Vagina (tissue), 2 donors: ENCODE data around the gene METTL8. TPM values are rescaled to one million over a fixed set of nuclear protein-coding genes. Genes with fewer than 3 reads are reported as not detected.
"Not testable (repeated sequence)": the region's sequence is repeated elsewhere in the genome, so short reads cannot be mapped to it uniquely, and the experiment has no call there.

ENCODE experiments used
- DNase-seq, 2 donors: peaks; one replicate each; pipeline ENCODE4 v3.0.0-alpha.2; 2017; ENCODE audit errors: extremely low spot score in 2 of 2
- H3K27ac ChIP-seq: fragments of 200-600 bp; sonication (generic); one replicate; pipeline ENCODE4 v1.5.1; 2019
- H3K27me3 ChIP-seq: fragments of 200-600 bp; sonication (generic); one replicate; pipeline ENCODE4 v1.5.1; 2019
- H3K36me3 ChIP-seq, 2 donors: fragments of 200-600 bp; sonication (generic); one replicate each; pipeline ENCODE4 v1.5.1; 2017 to 2019
- H3K4me1 ChIP-seq: fragments of 200-600 bp; sonication (generic); one replicate; pipeline ENCODE4 v1.5.1; 2019
- H3K4me3 ChIP-seq, 2 donors: fragments of 200-600 bp; sonication (generic); 1 replicate in 1 of 2; 2 replicates in 1 of 2; pipeline ENCODE4 v1.5.1; 2016 to 2019
- H3K9me3 ChIP-seq: fragments of 200-600 bp; sonication (generic); one replicate; pipeline ENCODE4 v1.5.1; 2019
- CTCF ChIP-seq, 3 experiments: fragments of 450-650 bp in 2 of 3; fragments of 200-600 bp in 1 of 3; sonication (generic) in 1 of 3; IDR thresholded peaks; one replicate each; pipeline ENCODE4 v1.5.1; 2017 to 2019; ENCODE audit warnings: antibody characterized with exemption in 3 of 3, mild to moderate bottlenecking in 2 of 3, moderate library complexity in 2 of 3
- POLR2A ChIP-seq, 2 donors: fragments of 450-650 bp; IDR thresholded peaks; one replicate each; pipeline ENCODE4 v1.6.1; 2017; ENCODE audit warnings: antibody characterized with exemption in 2 of 2, mild to moderate bottlenecking in 2 of 2, moderate library complexity in 2 of 2
- POLR2AphosphoS5 ChIP-seq, 2 donors: sonication (generic); formaldehyde crosslinking; IDR thresholded peaks; one replicate each; pipeline ENCODE4 v1.9.0; 2017; ENCODE audit warnings: antibody characterized with exemption in 2 of 2, mild to moderate bottlenecking in 2 of 2, low read depth in 1 of 2; ENCODE audit not compliant: insufficient read depth in 1 of 2
- intact Hi-C: fragments of 100-400 bp; cut with DNase I; formaldehyde crosslinking; loops from one replicate; pipeline ENCODE4 v1.15.1; 2023
- total RNA-seq: library from RNA; depleted of rRNA; stranded (reverse); fragments of >200 nt; gene quantifications from one replicate; pipeline ENCODE4 v1.2.3, GENCODE V29; 2016

Gene METTL8
- total RNA-seq, 1 donor from 2014 or later = 27.7 TPM

- intact Hi-C loops = no loop called here
- no peak for TF ChIP-seq POLR2AphosphoS5 (IDR thresholded peaks at IDR 0.05; ENCODE audit: insufficient read depth in 1 of 2, low read depth in 1 of 2)
- TF ChIP-seq POLR2A (IDR thresholded peaks at IDR 0.05) = no peak
- no peak for TF ChIP-seq CTCF (IDR thresholded peaks at IDR 0.05)
- H3K9me3 ChIP-seq = peaks cover 4% of the 10 kb centered on the region
- H3K36me3 ChIP-seq = no peaks in the 10 kb centered on the region
- H3K27ac ChIP-seq = no peak overlapping the region
- no peak overlapping the region for H3K4me3 ChIP-seq
- no peak for DNase-seq
- H3K27me3 ChIP-seq = no peaks in the 10 kb centered on the region
- H3K4me1 ChIP-seq = peaks cover 9% of the 10 kb centered on the region
Observed at GRCh38 chr2:171315781-171316180, 118.0 kb downstream of the METTL8 start.

- DNase-seq, H3K4me3 ChIP-seq, H3K4me1 ChIP-seq, H3K27ac ChIP-seq, intact Hi-C loops, H3K9me3 ChIP-seq, H3K36me3 ChIP-seq, H3K27me3 ChIP-seq: not testable (repeated sequence)
Observed at GRCh38 chr2:171312182-171312581, 121.6 kb downstream of the METTL8 start.

GRCh38 chr2:171311589-171311988 lies 122.2 kb downstream of the METTL8 start:
- H3K36me3 ChIP-seq, H3K4me3 ChIP-seq, H3K27me3 ChIP-seq, intact Hi-C loops, DNase-seq, H3K4me1 ChIP-seq, H3K27ac ChIP-seq, H3K9me3 ChIP-seq: not testable (repeated sequence)

- Histone ChIP-seq H3K9me3 (peaks cover 4% of the 10 kb centered on the region), H3K27me3 (no peaks in the 10 kb centered on the region), H3K36me3 (no peaks in the 10 kb centered on the region), H3K27ac (no peak overlapping the region), H3K4me3 (no peak overlapping the region), H3K4me1 (no peaks in the 10 kb centered on the region)
- no peak for TF ChIP-seq POLR2AphosphoS5 (IDR thresholded peaks at IDR 0.05; ENCODE audit: insufficient read depth in 1 of 2, low read depth in 1 of 2)
- no peak for TF ChIP-seq CTCF (IDR thresholded peaks at IDR 0.05)
- TF ChIP-seq POLR2A (IDR thresholded peaks at IDR 0.05) = no peak
- intact Hi-C loops = no loop called here
- DNase-seq = no peak
Observed at GRCh38 chr2:171310889-171311288, 122.9 kb downstream of the METTL8 start.

- Histone ChIP-seq H3K9me3 (peaks cover 4% of the 10 kb centered on the region), H3K4me3 (no peak overlapping the region), H3K27ac (no peak overlapping the region), H3K27me3 (no peaks in the 10 kb centered on the region), H3K4me1 (no peaks in the 10 kb centered on the region), H3K36me3 (no peaks in the 10 kb centered on the region)
- TF ChIP-seq CTCF (IDR thresholded peaks at IDR 0.05) (no peak), POLR2A (IDR thresholded peaks at IDR 0.05) (no peak), POLR2AphosphoS5 (IDR thresholded peaks at IDR 0.05; ENCODE audit: insufficient read depth in 1 of 2, low read depth in 1 of 2) (no peak)
- intact Hi-C loops = no loop called here
- DNase-seq = no peak
Observed at GRCh38 chr2:171309455-171310286, 124.1 kb downstream of the METTL8 start.

GRCh38 chr2:171308280-171309054 lies 125.3 kb downstream of the METTL8 start:
- Histone ChIP-seq H3K27me3 (no peaks in the 10 kb centered on the region), H3K36me3 (no peaks in the 10 kb centered on the region), H3K4me3 (no peak overlapping the region), H3K27ac (no peak overlapping the region), H3K4me1 (no peaks in the 10 kb centered on the region), H3K9me3 (peaks cover 4% of the 10 kb centered on the region)
- intact Hi-C loops = no loop called here
- DNase-seq = no peak
- TF ChIP-seq POLR2A (IDR thresholded peaks at IDR 0.05) (no peak), POLR2AphosphoS5 (IDR thresholded peaks at IDR 0.05; ENCODE audit: insufficient read depth in 1 of 2, low read depth in 1 of 2) (no peak), CTCF (IDR thresholded peaks at IDR 0.05) (no peak)
